ENCODE measurements around the gene SCFD2.

The SCFD2 gene

GRCh38 chr4:52931243-52931642, 434.6 kb downstream of the SCFD2 start:
- no peak overlapping the region for H3K4me3 Mint-ChIP-seq
- no peaks in the 10 kb centered on the region for H3K27me3 Mint-ChIP-seq
- no peaks in the 10 kb centered on the region for H3K9me3 Mint-ChIP-seq
- H3K36me3 Mint-ChIP-seq (ENCODE audit: insufficient read depth) = peaks cover 2% of the 10 kb centered on the region
- peaks cover 0 to 12% of the 10 kb centered on the region in 2 donors for H3K4me1 Mint-ChIP-seq (ENCODE audit: low read depth in 2 of 2)
- H3K27ac Mint-ChIP-seq = no peak overlapping the region
- no peak for ATAC-seq (replicated peaks)
- DNase-seq = no peak

- Mint-ChIP-seq H3K27ac (peak overlapping the region in 1 of 2 donors; percentile 12), H3K4me3 (no peak overlapping the region), H3K4me1 (ENCODE audit: low read depth in 2 of 2) (no peaks in the 10 kb centered on the region), H3K36me3 (ENCODE audit: insufficient read depth) (no peaks in the 10 kb centered on the region), H3K9me3 (no peaks in the 10 kb centered on the region), H3K27me3 (no peaks in the 10 kb centered on the region)
- no peak for ATAC-seq (replicated peaks)
- no peak for DNase-seq
These were observed 439.5 kb downstream of the SCFD2 start for GRCh38 chr4:52926196-52926974.

- Mint-ChIP-seq H3K27me3 (no peaks in the 10 kb centered on the region), H3K4me1 (ENCODE audit: low read depth in 2 of 2) (no peaks in the 10 kb centered on the region), H3K9me3 (no peaks in the 10 kb centered on the region), H3K27ac (no peak overlapping the region), H3K36me3 (ENCODE audit: insufficient read depth) (no peaks in the 10 kb centered on the region), H3K4me3 (no peak overlapping the region)
- ATAC-seq (replicated peaks) = no peak
- no peak for DNase-seq
These were observed 440.3 kb downstream of the SCFD2 start for GRCh38 chr4:52925531-52925968.

GRCh38 chr4:52919461-52919860, 446.4 kb downstream of the SCFD2 start:
- no peak overlapping the region for H3K27ac Mint-ChIP-seq
- H3K36me3 Mint-ChIP-seq (ENCODE audit: insufficient read depth) = no peaks in the 10 kb centered on the region
- DNase-seq (no peak), ATAC-seq (replicated peaks) (no peak)
- no peaks in the 10 kb centered on the region for H3K4me1 Mint-ChIP-seq (ENCODE audit: low read depth in 2 of 2)
- H3K9me3 Mint-ChIP-seq = no peaks in the 10 kb centered on the region
- H3K4me3 Mint-ChIP-seq = no peak overlapping the region
- no peaks in the 10 kb centered on the region for H3K27me3 Mint-ChIP-seq

GRCh38 chr4:52917817-52918216, 448.0 kb downstream of the SCFD2 start:
- H3K9me3 Mint-ChIP-seq = no peaks in the 10 kb centered on the region
- ATAC-seq (replicated peaks) (no peak), DNase-seq (no peak)
- no peaks in the 10 kb centered on the region for H3K4me1 Mint-ChIP-seq (ENCODE audit: low read depth in 2 of 2)
- H3K36me3 Mint-ChIP-seq (ENCODE audit: insufficient read depth) = no peaks in the 10 kb centered on the region
- no peak overlapping the region for H3K4me3 Mint-ChIP-seq
- no peak overlapping the region for H3K27ac Mint-ChIP-seq
- no peaks in the 10 kb centered on the region for H3K27me3 Mint-ChIP-seq

- DNase-seq (no peak), ATAC-seq (replicated peaks) (no peak)
- Mint-ChIP-seq H3K27ac (no peak overlapping the region), H3K4me1 (ENCODE audit: low read depth in 2 of 2) (peaks cover 0 to 4% of the 10 kb centered on the region in 2 donors), H3K4me3 (no peak overlapping the region), H3K27me3 (no peaks in the 10 kb centered on the region), H3K36me3 (ENCODE audit: insufficient read depth) (no peaks in the 10 kb centered on the region), H3K9me3 (no peaks in the 10 kb centered on the region)
These were observed 450.0 kb downstream of the SCFD2 start for GRCh38 chr4:52915730-52916300.

- no peaks in the 10 kb centered on the region for H3K27me3 Mint-ChIP-seq
- no peak for DNase-seq
- peaks cover 0 to 4% of the 10 kb centered on the region in 2 donors for H3K4me1 Mint-ChIP-seq (ENCODE audit: low read depth in 2 of 2)
- H3K4me3 Mint-ChIP-seq = no peak overlapping the region
- no peak overlapping the region for H3K27ac Mint-ChIP-seq
- no peaks in the 10 kb centered on the region for H3K9me3 Mint-ChIP-seq
- no peaks in the 10 kb centered on the region for H3K36me3 Mint-ChIP-seq (ENCODE audit: insufficient read depth)
- ATAC-seq (replicated peaks) = no peak
These were observed 450.7 kb downstream of the SCFD2 start for GRCh38 chr4:52915191-52915590.

GRCh38 chr4:52914051-52914605, 451.7 kb downstream of the SCFD2 start:
- no peak overlapping the region for H3K27ac Mint-ChIP-seq
- DNase-seq (no peak), ATAC-seq (replicated peaks) (no peak)
- no peaks in the 10 kb centered on the region for H3K27me3 Mint-ChIP-seq
- no peak overlapping the region for H3K4me3 Mint-ChIP-seq
- no peaks in the 10 kb centered on the region for H3K9me3 Mint-ChIP-seq
- peaks cover 0 to 4% of the 10 kb centered on the region in 2 donors for H3K4me1 Mint-ChIP-seq (ENCODE audit: low read depth in 2 of 2)
- H3K36me3 Mint-ChIP-seq (ENCODE audit: insufficient read depth) = no peaks in the 10 kb centered on the region

GRCh38 chr4:52912608-52913007, 453.3 kb downstream of the SCFD2 start:
- ATAC-seq (replicated peaks) = no peak

GRCh38 chr4:52911684-52912294, 454.1 kb downstream of the SCFD2 start:
- no peaks in the 10 kb centered on the region for H3K36me3 Mint-ChIP-seq (ENCODE audit: insufficient read depth)
- H3K9me3 Mint-ChIP-seq = no peaks in the 10 kb centered on the region
- no peak overlapping the region for H3K4me3 Mint-ChIP-seq
- H3K4me1 Mint-ChIP-seq (ENCODE audit: low read depth in 2 of 2) = peaks cover 0 to 4% of the 10 kb centered on the region in 2 donors
- peak overlapping the region in 1 of 2 donors; percentile 56 for H3K27ac Mint-ChIP-seq
- no peaks in the 10 kb centered on the region for H3K27me3 Mint-ChIP-seq
- peak; percentile 57 for ATAC-seq (replicated peaks)
- DNase-seq = peak; percentile 50 to 60 (median 56)

More at GRCh38 chr4:52912608-52913007, 453.3 kb downstream of the SCFD2 start:
- no peaks in the 10 kb centered on the region for H3K9me3 Mint-ChIP-seq
- DNase-seq = no peak
- no peaks in the 10 kb centered on the region for H3K36me3 Mint-ChIP-seq (ENCODE audit: insufficient read depth)
- no peak overlapping the region for H3K27ac Mint-ChIP-seq
- no peak overlapping the region for H3K4me3 Mint-ChIP-seq
- no peaks in the 10 kb centered on the region for H3K27me3 Mint-ChIP-seq
- peaks cover 0 to 4% of the 10 kb centered on the region in 2 donors for H3K4me1 Mint-ChIP-seq (ENCODE audit: low read depth in 2 of 2)

- Mint-ChIP-seq H3K4me1 (ENCODE audit: low read depth in 2 of 2) (peaks cover 0 to 4% of the 10 kb centered on the region in 2 donors), H3K4me3 (no peak overlapping the region), H3K27ac (no peak overlapping the region), H3K9me3 (no peaks in the 10 kb centered on the region), H3K36me3 (ENCODE audit: insufficient read depth) (no peaks in the 10 kb centered on the region), H3K27me3 (no peaks in the 10 kb centered on the region)
- no peak for DNase-seq
- no peak for ATAC-seq (replicated peaks)
These were observed 455.7 kb downstream of the SCFD2 start for GRCh38 chr4:52910115-52910514.

GRCh38 chr4:52907510-52907909, 458.4 kb downstream of the SCFD2 start:
- no peak for ATAC-seq (replicated peaks)
- H3K36me3 Mint-ChIP-seq (ENCODE audit: insufficient read depth) = no peaks in the 10 kb centered on the region
- no peaks in the 10 kb centered on the region for H3K27me3 Mint-ChIP-seq
- H3K27ac Mint-ChIP-seq = no peak overlapping the region
- DNase-seq = no peak
- H3K4me1 Mint-ChIP-seq (ENCODE audit: low read depth in 2 of 2) = peaks cover 0 to 4% of the 10 kb centered on the region in 2 donors
- no peak overlapping the region for H3K4me3 Mint-ChIP-seq
- no peaks in the 10 kb centered on the region for H3K9me3 Mint-ChIP-seq

GRCh38 chr4:52904421-52904820, 461.4 kb downstream of the SCFD2 start:
- no peak overlapping the region for H3K4me3 Mint-ChIP-seq
- ATAC-seq (replicated peaks) (no peak), DNase-seq (no peak)
- H3K27me3 Mint-ChIP-seq = no peaks in the 10 kb centered on the region
- H3K36me3 Mint-ChIP-seq (ENCODE audit: insufficient read depth) = no peaks in the 10 kb centered on the region
- H3K9me3 Mint-ChIP-seq = no peaks in the 10 kb centered on the region
- H3K4me1 Mint-ChIP-seq (ENCODE audit: low read depth in 2 of 2) = no peaks in the 10 kb centered on the region
- no peak overlapping the region for H3K27ac Mint-ChIP-seq

Measured in effector memory CD8-positive, alpha-beta T cell (primary cell).